ENCODE results near the gene MYNN.
"Not testable (repeated sequence)": the region's sequence is repeated elsewhere in the genome, so short reads cannot be mapped to it uniquely, and the experiment has no call there.

Gene MYNN

GRCh38 chr3:169772897-169773816 is at the start of gene MYNN:
MYNN (plus strand) TSS chr3:169773396; CDS start chr3:169774296, 900 bp downstream.
- FAIRE-seq: peak; percentile 72

- not testable (repeated sequence) for FAIRE-seq
Measured at GRCh38 chr3:169731857-169732256, 41.3 kb upstream of the MYNN start.

GRCh38 chr3:169739067-169739466 is 34.1 kb upstream of the MYNN start:
- FAIRE-seq: no peak

- FAIRE-seq: peak; percentile 95
Measured at GRCh38 chr3:169744366-169745054, 28.7 kb upstream of the MYNN start.

DNA sequence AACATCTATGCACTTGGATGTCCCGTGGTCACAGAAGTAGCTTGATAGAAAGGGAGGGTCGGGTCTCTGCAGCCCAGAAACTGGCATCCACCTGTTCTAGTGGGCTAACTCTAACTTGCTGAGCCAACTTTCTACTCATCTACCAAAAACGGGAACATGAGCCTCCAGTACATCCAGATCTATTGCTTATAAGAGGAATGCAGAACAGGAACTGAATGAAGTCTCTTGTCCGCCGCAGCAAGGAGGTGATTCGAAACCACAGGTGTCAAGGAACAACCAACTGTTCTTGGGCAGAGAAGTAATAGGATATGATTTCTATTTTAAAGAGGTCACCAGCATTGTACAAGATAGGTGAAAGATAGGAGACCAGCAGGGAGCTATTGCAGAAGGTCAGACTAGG is 26.3 kb upstream of the MYNN start:
- no peak for FAIRE-seq

- no peak for FAIRE-seq
Measured at GRCh38 chr3:169748670-169749069, 24.5 kb upstream of the MYNN start.

GRCh38 chr3:169750665-169751064 is 22.5 kb upstream of the MYNN start:
- FAIRE-seq: no peak

- FAIRE-seq: no peak
Measured at GRCh38 chr3:169751875-169752274, 21.3 kb upstream of the MYNN start.

GRCh38 chr3:169754711-169755110 is 18.5 kb upstream of the MYNN start:
- FAIRE-seq: no peak

DNA sequence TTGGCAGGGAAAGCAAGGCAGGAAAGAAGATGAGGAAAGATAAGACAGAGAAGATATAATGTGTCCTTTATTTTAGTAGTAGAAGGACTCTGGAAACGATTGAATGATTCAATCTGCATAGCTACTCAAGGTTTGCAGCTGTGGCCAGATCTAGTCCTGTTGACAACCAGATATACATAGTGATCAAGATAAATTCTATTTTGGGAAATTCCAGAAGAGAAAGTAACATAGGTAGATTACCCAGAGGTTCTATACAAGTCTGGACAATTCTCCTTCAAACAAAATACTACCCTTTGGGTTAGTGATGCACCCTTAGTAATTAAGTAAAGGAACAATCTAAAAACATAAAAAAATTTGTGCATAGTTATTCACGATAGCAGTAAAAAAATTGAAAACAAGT is 17.7 kb upstream of the MYNN start:
- FAIRE-seq: no peak

GRCh38 chr3:169758359-169758994 is 14.7 kb upstream of the MYNN start:
- no peak for FAIRE-seq

DNA sequence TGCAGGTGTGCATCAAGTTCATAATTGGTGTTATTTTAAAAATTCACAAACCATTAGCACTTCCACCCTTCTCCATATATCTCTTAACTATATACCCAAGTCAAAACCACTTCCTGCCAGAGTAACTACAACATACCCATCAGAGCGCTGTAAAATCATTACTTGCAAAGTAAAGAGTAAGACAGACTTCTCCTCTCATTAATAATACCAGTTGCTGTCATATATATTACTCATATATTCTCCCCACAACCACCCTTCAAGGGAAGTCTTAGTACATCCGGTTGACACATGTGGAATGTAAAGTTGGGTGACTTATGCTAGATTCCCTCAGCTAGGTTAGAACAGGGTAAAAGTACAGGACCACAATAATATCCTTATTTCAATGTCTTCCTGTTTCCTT is 13.9 kb upstream of the MYNN start:
- no peak for FAIRE-seq

DNA sequence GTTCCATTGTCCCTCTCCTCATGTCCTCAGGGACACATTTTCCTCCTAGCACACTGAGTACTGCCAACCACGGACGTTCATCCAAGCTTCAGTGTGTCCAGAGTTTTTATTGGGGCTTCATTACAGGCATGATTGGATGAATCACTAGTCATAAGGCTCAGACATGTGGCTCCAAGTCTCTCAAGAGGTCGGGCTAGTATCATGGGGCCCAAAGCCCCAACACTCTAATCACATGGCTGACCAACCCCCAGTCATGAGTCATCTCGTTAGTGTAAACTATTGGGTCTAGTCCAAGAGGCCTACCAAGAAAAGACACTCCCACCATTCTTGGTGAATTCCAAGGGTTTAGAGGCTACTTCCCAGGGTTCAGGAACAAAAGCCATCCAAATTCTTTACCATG is 12.7 kb upstream of the MYNN start:
- FAIRE-seq: no peak

- FAIRE-seq: no peak
Measured at GRCh38 chr3:169764312-169764881, 8.8 kb upstream of the MYNN start.

DNA sequence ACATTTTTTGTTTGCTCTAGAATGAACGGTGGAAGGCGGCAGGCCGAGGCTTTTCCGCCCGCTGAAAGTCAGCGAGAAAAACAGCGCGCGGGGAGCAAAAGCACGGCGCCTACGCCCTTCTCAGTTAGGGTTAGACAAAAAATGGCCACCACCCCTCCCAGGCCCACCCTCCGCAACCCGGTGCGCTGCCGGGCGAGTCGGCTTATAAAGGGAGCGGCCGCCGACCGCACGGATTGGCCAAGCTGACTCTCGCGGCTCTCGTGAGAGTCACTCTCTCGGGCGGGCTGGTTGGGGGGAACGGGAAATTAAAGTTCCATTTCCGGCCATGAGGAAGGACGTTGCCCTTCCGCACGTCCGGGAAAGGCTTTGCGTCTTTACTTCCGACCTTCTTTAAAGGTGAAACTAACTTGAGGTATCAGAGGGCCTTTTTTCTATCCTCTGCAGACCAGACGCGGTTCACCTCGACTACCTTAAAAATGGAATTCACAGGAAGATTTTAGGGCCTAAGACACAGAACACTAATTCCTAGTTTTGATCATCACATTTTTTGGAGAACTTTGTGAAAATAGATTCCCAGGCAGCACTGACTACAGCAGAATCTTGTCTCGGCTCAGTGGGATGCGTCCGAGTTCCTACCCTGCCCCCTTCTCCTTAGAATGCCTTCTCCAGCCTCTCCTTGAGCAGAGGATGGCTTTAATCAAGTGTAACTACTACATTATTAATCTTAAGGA is 8.1 kb upstream of the MYNN start, which contains the start of gene TERC:
Gene TERC, minus strand, starts transcription at position 179 of the 731 bp plus-strand sequence.
- peak; percentile 98 for FAIRE-seq

- FAIRE-seq: no peak
Measured at GRCh38 chr3:169769287-169770181, 3.7 kb upstream of the MYNN start, which contains the start of gene ACTRT3. ACTRT3 (minus strand) TSS chr3:169769561; CDS start chr3:169769520, 41 bp downstream.

- FAIRE-seq: no peak
Measured at GRCh38 chr3:169771497-169772304, 1.5 kb upstream of the MYNN start.

GRCh38 chr3:169772305-169772896 is 795 bp upstream of the MYNN start:
- FAIRE-seq: peak; percentile 90

DNA sequence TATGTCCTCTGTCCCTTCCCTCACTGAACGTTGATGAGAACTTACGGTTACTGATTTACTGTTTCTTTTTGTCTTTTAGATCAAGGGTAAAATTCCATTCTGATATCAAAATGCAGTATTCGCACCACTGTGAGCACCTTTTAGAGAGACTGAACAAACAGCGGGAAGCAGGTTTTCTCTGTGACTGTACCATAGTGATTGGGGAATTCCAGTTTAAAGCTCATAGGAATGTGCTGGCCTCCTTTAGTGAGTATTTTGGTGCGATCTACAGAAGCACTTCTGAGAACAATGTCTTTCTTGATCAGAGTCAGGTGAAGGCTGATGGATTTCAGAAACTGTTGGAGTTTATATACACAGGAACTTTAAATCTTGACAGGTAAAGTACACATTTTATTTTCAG is 990 bp downstream of the MYNN start:
- FAIRE-seq: no peak

- FAIRE-seq: no peak
Measured at GRCh38 chr3:169777822-169778221, 4.6 kb downstream of the MYNN start.

Data from G401.6 (cell line).